ENCODE data around the gene RANBP10. TPM values are rescaled to one million over a fixed set of nuclear protein-coding genes. Genes with fewer than 3 reads are reported as not detected.

RANBP10 gene
- total and polyA plus RNA-seq, 2 experiments from 2014 or later: 9.0 to 13.6 TPM

DNA sequence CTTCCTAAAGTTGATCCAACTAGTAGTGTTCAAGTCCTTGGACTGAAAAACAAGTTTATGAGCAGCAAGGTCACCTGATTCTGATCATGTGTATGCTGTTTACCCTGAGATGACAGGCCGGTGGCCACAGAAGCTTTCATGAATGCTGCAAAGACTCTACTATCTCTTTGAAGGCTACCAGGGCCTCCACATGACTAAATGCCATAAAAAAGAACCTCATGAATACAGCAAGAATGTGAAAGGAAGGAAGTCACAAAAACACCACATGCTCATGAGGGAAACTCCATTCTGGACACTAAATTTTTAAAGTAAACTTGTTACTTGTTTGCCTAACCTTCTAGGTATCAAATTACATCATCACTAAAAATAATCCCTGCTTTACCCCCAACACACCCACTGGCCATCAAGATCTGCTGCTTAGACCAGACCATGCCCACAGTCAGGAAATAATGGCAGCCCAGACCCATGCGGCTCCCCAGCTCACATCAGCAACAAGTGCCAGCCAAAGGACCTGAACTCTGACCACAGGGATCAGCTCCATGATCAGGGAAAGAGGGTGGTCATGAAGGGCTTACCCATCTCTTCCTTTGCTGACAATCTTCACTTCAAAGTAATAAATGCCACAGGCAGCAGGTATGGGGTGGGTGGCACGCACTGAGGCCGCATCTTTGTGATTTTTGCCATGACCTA is 1.4 kb downstream of the RANBP10 start:
- Mint-ChIP-seq H3K4me3 (peak overlapping the region; percentile 93), H3K27me3 (ENCODE audit: insufficient read depth, low read depth, poor library complexity) (no peaks in the 10 kb centered on the region), H3K36me3 (ENCODE audit: low read depth) (peaks cover 35% of the 10 kb centered on the region), H3K9me3 (no peaks in the 10 kb centered on the region; the same call in 2 of the 3 replicates), H3K4me1 (peaks cover 9% of the 10 kb centered on the region), H3K27ac (peak overlapping the region; percentile 85; the same call in 1 of the 2 replicates)
- Histone ChIP-seq H3K4me2 (peak overlapping the region; percentile 85), H2AFZ (no peak overlapping the region), H3K27me3 (ENCODE audit: insufficient read depth) (no peaks in the 10 kb centered on the region), H3F3A (replicated peaks; ENCODE audit: low read depth) (peaks cover 6% of the 10 kb centered on the region; the same call in 1 of the 2 replicates), H3K79me2 (replicated peaks; ENCODE audit: insufficient read depth) (peaks cover 49% of the 10 kb centered on the region), H3K4me1 (ENCODE audit: insufficient read depth) (peaks cover 8% of the 10 kb centered on the region), H3K4me3 (peak overlapping the region; percentile 86), H3K9me2 (ENCODE audit: insufficient read depth) (no peaks in the 10 kb centered on the region), H3K36me3 (ENCODE audit: insufficient read depth) (peaks cover 7% of the 10 kb centered on the region; the same call in 1 of the 2 replicates), H3K27ac (ENCODE audit: low read depth) (no peak overlapping the region), H4K20me1 (replicated peaks; ENCODE audit: insufficient read depth) (peaks cover 14% of the 10 kb centered on the region; the same call in 1 of the 2 replicates)
- TF ChIP-seq EZH2phosphoT487 (IDR thresholded peaks at IDR 0.05; ENCODE audit: unreplicated experiment) (no peak), JUNB (IDR thresholded peaks at IDR 0.05; ENCODE audit: unreplicated experiment) (no peak), ZNF331 (CRISPR knock-in tag; IDR thresholded peaks at IDR 0.05; ENCODE audit: low read depth) (no peak), NANOG (IDR thresholded peaks at IDR 0.05; ENCODE audit: borderline replicate concordance) (no peak), STAT1 (IDR thresholded peaks at IDR 0.05; ENCODE audit: unreplicated experiment) (no peak), POLR2AphosphoS5 (IDR thresholded peaks at IDR 0.05; ENCODE audit: low read depth) (no peak), CREB1 (CRISPR knock-in tag; IDR thresholded peaks at IDR 0.05; ENCODE audit: low read depth) (no peak), ETS1 (IDR thresholded peaks at IDR 0.05) (no peak), CTCF (conservative IDR thresholded peaks at IDR 0.05; ENCODE audit: low read depth in 2 of 2) (no peak), EZH2 (IDR thresholded peaks at IDR 0.05; ENCODE audit: low read depth, unreplicated experiment) (no peak)
- TF ChIP-seq, protein P1, sequence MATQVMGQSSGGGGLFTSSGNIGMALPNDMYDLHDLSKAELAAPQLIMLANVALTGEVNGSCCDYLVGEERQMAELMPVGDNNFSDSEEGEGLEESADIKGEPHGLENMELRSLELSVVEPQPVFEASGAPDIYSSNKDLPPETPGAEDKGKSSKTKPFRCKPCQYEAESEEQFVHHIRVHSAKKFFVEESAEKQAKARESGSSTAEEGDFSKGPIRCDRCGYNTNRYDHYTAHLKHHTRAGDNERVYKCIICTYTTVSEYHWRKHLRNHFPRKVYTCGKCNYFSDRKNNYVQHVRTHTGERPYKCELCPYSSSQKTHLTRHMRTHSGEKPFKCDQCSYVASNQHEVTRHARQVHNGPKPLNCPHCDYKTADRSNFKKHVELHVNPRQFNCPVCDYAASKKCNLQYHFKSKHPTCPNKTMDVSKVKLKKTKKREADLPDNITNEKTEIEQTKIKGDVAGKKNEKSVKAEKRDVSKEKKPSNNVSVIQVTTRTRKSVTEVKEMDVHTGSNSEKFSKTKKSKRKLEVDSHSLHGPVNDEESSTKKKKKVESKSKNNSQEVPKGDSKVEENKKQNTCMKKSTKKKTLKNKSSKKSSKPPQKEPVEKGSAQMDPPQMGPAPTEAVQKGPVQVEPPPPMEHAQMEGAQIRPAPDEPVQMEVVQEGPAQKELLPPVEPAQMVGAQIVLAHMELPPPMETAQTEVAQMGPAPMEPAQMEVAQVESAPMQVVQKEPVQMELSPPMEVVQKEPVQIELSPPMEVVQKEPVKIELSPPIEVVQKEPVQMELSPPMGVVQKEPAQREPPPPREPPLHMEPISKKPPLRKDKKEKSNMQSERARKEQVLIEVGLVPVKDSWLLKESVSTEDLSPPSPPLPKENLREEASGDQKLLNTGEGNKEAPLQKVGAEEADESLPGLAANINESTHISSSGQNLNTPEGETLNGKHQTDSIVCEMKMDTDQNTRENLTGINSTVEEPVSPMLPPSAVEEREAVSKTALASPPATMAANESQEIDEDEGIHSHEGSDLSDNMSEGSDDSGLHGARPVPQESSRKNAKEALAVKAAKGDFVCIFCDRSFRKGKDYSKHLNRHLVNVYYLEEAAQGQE (IDR thresholded peaks at IDR 0.05; ENCODE audit: unreplicated experiment): no peak
- TF ChIP-seq, protein P2, sequence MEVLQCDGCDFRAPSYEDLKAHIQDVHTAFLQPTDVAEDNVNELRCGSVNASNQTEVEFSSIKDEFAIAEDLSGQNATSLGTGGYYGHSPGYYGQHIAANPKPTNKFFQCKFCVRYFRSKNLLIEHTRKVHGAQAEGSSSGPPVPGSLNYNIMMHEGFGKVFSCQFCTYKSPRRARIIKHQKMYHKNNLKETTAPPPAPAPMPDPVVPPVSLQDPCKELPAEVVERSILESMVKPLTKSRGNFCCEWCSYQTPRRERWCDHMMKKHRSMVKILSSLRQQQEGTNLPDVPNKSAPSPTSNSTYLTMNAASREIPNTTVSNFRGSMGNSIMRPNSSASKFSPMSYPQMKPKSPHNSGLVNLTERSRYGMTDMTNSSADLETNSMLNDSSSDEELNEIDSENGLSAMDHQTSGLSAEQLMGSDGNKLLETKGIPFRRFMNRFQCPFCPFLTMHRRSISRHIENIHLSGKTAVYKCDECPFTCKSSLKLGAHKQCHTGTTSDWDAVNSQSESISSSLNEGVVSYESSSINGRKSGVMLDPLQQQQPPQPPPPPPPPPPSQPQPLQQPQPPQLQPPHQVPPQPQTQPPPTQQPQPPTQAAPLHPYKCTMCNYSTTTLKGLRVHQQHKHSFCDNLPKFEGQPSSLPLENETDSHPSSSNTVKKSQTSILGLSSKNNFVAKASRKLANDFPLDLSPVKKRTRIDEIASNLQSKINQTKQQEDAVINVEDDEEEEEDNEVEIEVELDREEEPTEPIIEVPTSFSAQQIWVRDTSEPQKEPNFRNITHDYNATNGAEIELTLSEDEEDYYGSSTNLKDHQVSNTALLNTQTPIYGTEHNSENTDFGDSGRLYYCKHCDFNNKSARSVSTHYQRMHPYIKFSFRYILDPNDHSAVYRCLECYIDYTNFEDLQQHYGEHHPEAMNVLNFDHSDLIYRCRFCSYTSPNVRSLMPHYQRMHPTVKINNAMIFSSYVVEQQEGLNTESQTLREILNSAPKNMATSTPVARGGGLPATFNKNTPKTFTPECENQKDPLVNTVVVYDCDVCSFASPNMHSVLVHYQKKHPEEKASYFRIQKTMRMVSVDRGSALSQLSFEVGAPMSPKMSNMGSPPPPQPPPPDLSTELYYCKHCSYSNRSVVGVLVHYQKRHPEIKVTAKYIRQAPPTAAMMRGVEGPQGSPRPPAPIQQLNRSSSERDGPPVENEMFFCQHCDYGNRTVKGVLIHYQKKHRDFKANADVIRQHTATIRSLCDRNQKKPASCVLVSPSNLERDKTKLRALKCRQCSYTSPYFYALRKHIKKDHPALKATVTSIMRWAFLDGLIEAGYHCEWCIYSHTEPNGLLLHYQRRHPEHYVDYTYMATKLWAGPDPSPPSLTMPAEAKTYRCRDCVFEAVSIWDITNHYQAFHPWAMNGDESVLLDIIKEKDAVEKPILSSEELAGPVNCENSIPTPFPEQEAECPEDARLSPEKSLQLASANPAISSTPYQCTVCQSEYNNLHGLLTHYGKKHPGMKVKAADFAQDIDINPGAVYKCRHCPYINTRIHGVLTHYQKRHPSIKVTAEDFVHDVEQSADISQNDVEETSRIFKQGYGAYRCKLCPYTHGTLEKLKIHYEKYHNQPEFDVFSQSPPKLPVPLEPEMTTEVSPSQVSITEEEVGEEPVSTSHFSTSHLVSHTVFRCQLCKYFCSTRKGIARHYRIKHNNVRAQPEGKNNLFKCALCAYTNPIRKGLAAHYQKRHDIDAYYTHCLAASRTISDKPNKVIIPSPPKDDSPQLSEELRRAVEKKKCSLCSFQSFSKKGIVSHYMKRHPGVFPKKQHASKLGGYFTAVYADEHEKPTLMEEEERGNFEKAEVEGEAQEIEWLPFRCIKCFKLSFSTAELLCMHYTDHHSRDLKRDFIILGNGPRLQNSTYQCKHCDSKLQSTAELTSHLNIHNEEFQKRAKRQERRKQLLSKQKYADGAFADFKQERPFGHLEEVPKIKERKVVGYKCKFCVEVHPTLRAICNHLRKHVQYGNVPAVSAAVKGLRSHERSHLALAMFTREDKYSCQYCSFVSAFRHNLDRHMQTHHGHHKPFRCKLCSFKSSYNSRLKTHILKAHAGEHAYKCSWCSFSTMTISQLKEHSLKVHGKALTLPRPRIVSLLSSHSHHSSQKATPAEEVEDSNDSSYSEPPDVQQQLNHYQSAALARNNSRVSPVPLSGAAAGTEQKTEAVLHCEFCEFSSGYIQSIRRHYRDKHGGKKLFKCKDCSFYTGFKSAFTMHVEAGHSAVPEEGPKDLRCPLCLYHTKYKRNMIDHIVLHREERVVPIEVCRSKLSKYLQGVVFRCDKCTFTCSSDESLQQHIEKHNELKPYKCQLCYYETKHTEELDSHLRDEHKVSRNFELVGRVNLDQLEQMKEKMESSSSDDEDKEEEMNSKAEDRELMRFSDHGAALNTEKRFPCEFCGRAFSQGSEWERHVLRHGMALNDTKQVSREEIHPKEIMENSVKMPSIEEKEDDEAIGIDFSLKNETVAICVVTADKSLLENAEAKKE (CRISPR knock-in tag; IDR thresholded peaks at IDR 0.05): no peak
- DNase-seq (ENCODE audit: low spot score) (no peak), ATAC-seq (no peak)
